GM18505 (cell line): ENCODE measurements around the gene OGN.
A peak's percentile ranks its signal among the peaks of the same experiment; 100 is the strongest.
"Not testable (repeated sequence)": the region's sequence is repeated elsewhere in the genome, so short reads cannot be mapped to it uniquely, and the experiment has no call there.

Source experiments
- ATAC-seq: cut with Tn5 transposase; IDR thresholded peaks from one replicate; pipeline ENCODE4 v1.9.1; 2021; ENCODE audit not compliant: unreplicated experiment
- POLR2A ChIP-seq: IDR thresholded peaks from 4 replicates; pipeline ENCODE4 v1.6.1; 2011; ENCODE audit warnings: borderline replicate concordance; ENCODE audit not compliant: insufficient read depth, insufficient read length; ENCODE audit errors: extremely low read depth

OGN gene

GRCh38 chr9:92423612-92424011 is 19.2 kb upstream of the OGN start:
- TF ChIP-seq POLR2A, result no peak
- ATAC-seq, result no peak

GRCh38 chr9:92422611-92423338 is 18.4 kb upstream of the OGN start:
- TF ChIP-seq POLR2A, result no peak
- no peak for ATAC-seq

- no peak for ATAC-seq
- no peak for TF ChIP-seq POLR2A
These were observed 10.2 kb upstream of the OGN start for GRCh38 chr9:92414566-92414965.

GRCh38 chr9:92411157-92411556 is 6.8 kb upstream of the OGN start:
- ATAC-seq, result not testable (repeated sequence)

GRCh38 chr9:92408747-92409478 is 4.5 kb upstream of the OGN start:
- no peak for ATAC-seq

GRCh38 chr9:92407818-92408217 is 3.4 kb upstream of the OGN start:
- no peak for TF ChIP-seq POLR2A
- no peak for ATAC-seq

More at GRCh38 chr9:92408747-92409478, 4.5 kb upstream of the OGN start:
- no peak for TF ChIP-seq POLR2A

- peak; percentile 52 for ATAC-seq
- TF ChIP-seq POLR2A, result peak; percentile 52
These were observed 2.1 kb upstream of the OGN start for GRCh38 chr9:92406477-92406876.

- TF ChIP-seq POLR2A, result no peak
- no peak for ATAC-seq
These were observed 1.4 kb upstream of the OGN start for GRCh38 chr9:92405818-92406217.

GRCh38 chr9:92402826-92403745 is 1.3 kb downstream of the OGN start:
- TF ChIP-seq POLR2A, result no peak
- no peak for ATAC-seq

GRCh38 chr9:92402360-92402759 is 2.0 kb downstream of the OGN start:
- no peak for ATAC-seq
- no peak for TF ChIP-seq POLR2A

- no peak for TF ChIP-seq POLR2A
- ATAC-seq, result no peak
These were observed 6.5 kb downstream of the OGN start for GRCh38 chr9:92397853-92398252.

- no peak for ATAC-seq
- TF ChIP-seq POLR2A, result no peak
These were observed 8.8 kb downstream of the OGN start for GRCh38 chr9:92395617-92396016.

- ATAC-seq, result no peak
- no peak for TF ChIP-seq POLR2A
These were observed 10.7 kb downstream of the OGN start for GRCh38 chr9:92393686-92394085.
